Stimulated activated CD4-positive, alpha-beta T cell treated with anti-CD3 and anti-CD28 coated beads, Interleukin-15, amount 100 ng/mL, for 24 hours (primary cell): ENCODE measurements around the gene EIF3J.

Experiments used
- DNase-seq: peaks from one replicate; pipeline ENCODE4 v3.0.0-alpha.2; 2020

The EIF3J gene

GRCh38 chr15:44595656-44596510 lies 58.9 kb downstream of the EIF3J start:
- no peak for DNase-seq

GRCh38 chr15:44596511-44597010 lies 59.6 kb downstream of the EIF3J start:
- DNase-seq = no peak

DNA sequence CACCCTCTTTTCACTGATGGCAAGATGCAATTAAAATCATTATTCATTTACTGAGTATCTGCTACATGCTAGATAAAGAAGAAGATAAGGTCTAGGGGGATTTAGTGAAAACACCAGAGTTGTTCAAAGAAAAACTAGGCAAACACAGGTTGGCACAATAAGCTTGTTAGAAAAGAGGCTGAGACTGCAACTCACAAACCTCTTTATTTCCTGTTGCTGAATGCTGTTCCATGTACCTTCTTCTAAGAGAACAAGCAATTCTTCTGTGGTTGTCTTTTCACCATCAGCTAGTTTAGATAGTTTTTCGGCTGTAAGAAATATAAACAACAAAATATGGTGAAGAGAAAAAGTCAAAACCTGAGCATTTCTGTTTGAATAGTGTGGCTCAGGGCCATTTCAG lies 61.1 kb downstream of the EIF3J start:
- no peak for DNase-seq

GRCh38 chr15:44598892-44599291 lies 61.9 kb downstream of the EIF3J start:
- DNase-seq = no peak

GRCh38 chr15:44603126-44603525 lies 66.2 kb downstream of the EIF3J start:
- no peak for DNase-seq

DNA sequence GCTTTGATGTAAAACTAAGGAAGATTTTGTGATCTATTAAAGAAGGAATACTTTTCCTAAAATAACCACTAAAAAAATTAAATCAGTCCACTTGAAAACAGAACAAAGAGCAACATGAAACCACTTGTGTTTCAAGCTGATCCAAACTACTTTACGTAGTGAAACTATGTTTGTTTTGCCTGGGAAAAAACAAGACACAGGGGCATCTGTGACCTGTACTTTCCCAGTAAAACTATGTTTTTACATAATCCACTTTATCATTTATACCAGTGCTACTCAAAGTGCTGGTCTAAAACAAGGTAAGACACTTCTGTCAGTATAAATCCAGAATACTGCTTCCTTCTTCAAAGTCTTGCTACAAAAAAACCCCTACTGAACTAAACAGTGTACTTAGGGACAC lies 69.8 kb downstream of the EIF3J start:
- DNase-seq = no peak
